CD4-positive, alpha-beta T cell (primary cell): ENCODE data around the gene PSMB3. TPM values are rescaled to one million over a fixed set of nuclear protein-coding genes. Genes with fewer than 3 reads are reported as not detected.

ENCODE experiments used
- ATAC-seq: fragments of 200-7000 bp; cut with Tn5 transposase; one replicate; pipeline ENCODE4 v1.10.0; 2022; ENCODE audit warnings: mild to moderate bottlenecking; ENCODE audit not compliant: poor library complexity
- CTCF ChIA-PET: fragments of 350-600 bp; sonication (Branson Sonifier 250); formaldehyde crosslinking; loops from one replicate; lab custom pipeline; 2021; ENCODE audit warnings: antibody characterized with exemption, inconsistent platforms; lab: Charles Lee
- POLR2A ChIA-PET: fragments of 350-600 bp; sonication (Branson Sonifier 250); formaldehyde crosslinking; loops from one replicate; lab custom pipeline; 2021; ENCODE audit warnings: antibody characterized with exemption, inconsistent platforms; lab: Charles Lee
- DNase-seq, 14 experiments: peaks; one replicate each; pipeline ENCODE4 v3.0.0-alpha.2; 2013 to 2020; ENCODE audit warnings: mixed read lengths in 2 of 14
- H3K27ac ChIP-seq, 2 donors: one replicate each; pipeline versions ENCODE4 v1.5.1 to v1.7.0; 2013; ENCODE audit warnings: low read length in 2 of 2, low read depth in 1 of 2, mild to moderate bottlenecking in 1 of 2
- H3K27me3 ChIP-seq, 2 experiments: 1 replicate in 1 of 2; 2 replicates in 1 of 2; pipeline versions ENCODE4 v1.6.1 to v1.7.0; 2013; ENCODE audit warnings: low read length in 2 of 2, control low read depth in 1 of 2, mild to moderate bottlenecking in 1 of 2, moderate library complexity in 1 of 2; ENCODE audit not compliant: insufficient read depth in 2 of 2, control insufficient read depth in 1 of 2
- H3K36me3 ChIP-seq: one replicate; pipeline ENCODE4 v1.6.1; 2013; ENCODE audit warnings: low read length, control low read depth; ENCODE audit not compliant: insufficient read depth
- H3K4me1 ChIP-seq: one replicate; pipeline ENCODE4 v1.6.1; 2013; ENCODE audit warnings: low read length, control low read depth; ENCODE audit not compliant: insufficient read depth
- H3K4me3 ChIP-seq: one replicate; pipeline ENCODE4 v1.5.1; 2013; ENCODE audit warnings: mild to moderate bottlenecking, low read length, moderate library complexity
- H3K9me3 ChIP-seq, 2 experiments: 1 replicate in 1 of 2; 2 replicates in 1 of 2; pipeline versions ENCODE4 v1.6.1 to v1.7.0; 2013; ENCODE audit warnings: low read length in 2 of 2, mild to moderate bottlenecking in 2 of 2, control low read depth in 1 of 2, moderate library complexity in 1 of 2; ENCODE audit not compliant: control insufficient read depth in 1 of 2, insufficient read depth in 1 of 2
- H3K27ac Mint-ChIP-seq: one replicate; pipeline ENCODE4 v1.8.0; 2020; ENCODE audit warnings: mixed read lengths
- H3K27me3 Mint-ChIP-seq: one replicate; pipeline ENCODE4 v1.8.0; 2021; ENCODE audit warnings: mixed read lengths
- H3K36me3 Mint-ChIP-seq: one replicate; pipeline ENCODE4 v1.8.0; 2021; ENCODE audit warnings: low read depth, mixed read lengths
- H3K4me1 Mint-ChIP-seq: one replicate; pipeline ENCODE4 v1.8.0; 2021; ENCODE audit warnings: low read depth, mixed read lengths
- H3K4me3 Mint-ChIP-seq: one replicate; pipeline ENCODE4 v1.8.0; 2020; ENCODE audit warnings: mild to moderate bottlenecking, mixed read lengths
- H3K9me3 Mint-ChIP-seq: one replicate; pipeline ENCODE4 v1.8.0; 2020; ENCODE audit warnings: mixed read lengths
- intact Hi-C, 2 experiments: fragments of 100-400 bp; cut with DNase I in 1 of 2; cut with micrococcal nuclease in 1 of 2; formaldehyde crosslinking; loops; one replicate each; pipeline versions ENCODE4 v1.15.1 to v1.9.0; 2023 to 2025; cut with DNase I, micrococcal nuclease
- total RNA-seq, 174 experiments: library from RNA in 2 of 174; stranded (reverse) in 2 of 174; gene quantifications; one replicate each; pipeline ENCODE4 v1.2.3 and lab custom pipeline; 2021 to 2026
- TF ChIP-seq, protein P1 (sequence below): fragments of 200-600 bp; IDR thresholded peaks from one replicate; pipeline ENCODE4 v1.8.0; 2022; ENCODE audit warnings: antibody characterized with exemption, mild to moderate bottlenecking

Gene PSMB3
- total RNA-seq, 2 experiments from 2014 or later: 46.6 to 55.0 TPM

DNA sequence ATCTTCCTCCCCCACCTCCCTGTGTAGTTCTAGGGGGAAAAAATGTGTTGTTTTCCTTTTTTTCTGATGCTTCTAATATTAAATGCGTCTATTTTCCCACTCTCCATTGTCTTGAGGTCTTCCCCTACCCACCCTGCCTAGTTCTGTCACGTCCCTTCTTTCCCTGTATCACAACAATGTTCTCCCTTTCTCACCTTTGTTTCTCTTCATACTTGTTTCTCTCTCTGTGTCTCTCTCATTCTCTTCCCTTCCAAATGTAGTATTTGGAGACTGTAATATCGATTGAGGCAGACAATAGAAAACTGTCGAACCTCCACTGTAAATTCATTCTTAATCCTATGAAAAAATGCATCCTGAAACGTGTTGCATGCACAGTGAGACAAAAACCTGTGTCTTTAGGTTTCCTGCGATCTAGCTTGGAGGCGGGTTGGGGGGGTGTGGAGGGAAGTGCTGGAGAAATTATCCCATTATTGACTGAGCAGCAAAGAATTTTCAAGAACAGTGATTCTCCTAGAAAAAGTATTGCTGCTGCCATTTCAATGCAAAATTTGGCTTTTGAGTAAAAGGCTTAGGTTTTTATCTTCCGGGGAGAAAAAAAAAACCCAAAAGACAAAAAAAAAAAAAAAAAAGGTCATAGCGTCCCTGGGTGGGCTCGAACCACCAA, 1.3 kb upstream of the PSMB3 start:
- Mint-ChIP-seq H3K4me3 (peak overlapping the region; percentile 99), H3K4me1 (peaks cover 45% of the 10 kb centered on the region), H3K36me3 (peaks cover 31% of the 10 kb centered on the region), H3K9me3 (no peaks in the 10 kb centered on the region), H3K27ac (peak overlapping the region; percentile 83), H3K27me3 (peaks cover 35% of the 10 kb centered on the region)
- CTCF ChIA-PET: interaction anchor here (0.8 to 1.2 kb wide), 2 partner anchors 16 kb away, joined by 3 read pairs; no protein-coding TSS in a partner anchor
- peaks cover 18% of the 10 kb centered on the region for H3K36me3 ChIP-seq
- ATAC-seq (no peak), DNase-seq (no peak)
- POLR2A ChIA-PET: interaction anchor here (0.9 to 2.8 kb wide), 12 partner anchors 11 to 449 kb away, joined by 3 to 22 read pairs (median 6); partner anchors contain the start of genes CISD3, LASP1, RPL19 and RPL23
- TF ChIP-seq, protein P1, sequence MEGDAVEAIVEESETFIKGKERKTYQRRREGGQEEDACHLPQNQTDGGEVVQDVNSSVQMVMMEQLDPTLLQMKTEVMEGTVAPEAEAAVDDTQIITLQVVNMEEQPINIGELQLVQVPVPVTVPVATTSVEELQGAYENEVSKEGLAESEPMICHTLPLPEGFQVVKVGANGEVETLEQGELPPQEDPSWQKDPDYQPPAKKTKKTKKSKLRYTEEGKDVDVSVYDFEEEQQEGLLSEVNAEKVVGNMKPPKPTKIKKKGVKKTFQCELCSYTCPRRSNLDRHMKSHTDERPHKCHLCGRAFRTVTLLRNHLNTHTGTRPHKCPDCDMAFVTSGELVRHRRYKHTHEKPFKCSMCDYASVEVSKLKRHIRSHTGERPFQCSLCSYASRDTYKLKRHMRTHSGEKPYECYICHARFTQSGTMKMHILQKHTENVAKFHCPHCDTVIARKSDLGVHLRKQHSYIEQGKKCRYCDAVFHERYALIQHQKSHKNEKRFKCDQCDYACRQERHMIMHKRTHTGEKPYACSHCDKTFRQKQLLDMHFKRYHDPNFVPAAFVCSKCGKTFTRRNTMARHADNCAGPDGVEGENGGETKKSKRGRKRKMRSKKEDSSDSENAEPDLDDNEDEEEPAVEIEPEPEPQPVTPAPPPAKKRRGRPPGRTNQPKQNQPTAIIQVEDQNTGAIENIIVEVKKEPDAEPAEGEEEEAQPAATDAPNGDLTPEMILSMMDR: no peak
- peaks cover 41 to 43% of the 10 kb centered on the region in 2 experiments for H3K27me3 ChIP-seq
- H3K9me3 ChIP-seq: peaks cover 0 to 15% of the 10 kb centered on the region in 2 experiments
- intact Hi-C loops: loop anchor here (1.0 to 10.0 kb wide), 4 partner anchors 21 to 404 kb away; partner anchors contain the start of genes CISD3 (in 1 of the 2) and PLXDC1 (in 1 of the 2)
- H3K27ac ChIP-seq: peak overlapping the region; percentile 80 to 93
- peak overlapping the region; percentile 90 for H3K4me3 ChIP-seq
- H3K4me1 ChIP-seq: peaks cover 78% of the 10 kb centered on the region

DNA sequence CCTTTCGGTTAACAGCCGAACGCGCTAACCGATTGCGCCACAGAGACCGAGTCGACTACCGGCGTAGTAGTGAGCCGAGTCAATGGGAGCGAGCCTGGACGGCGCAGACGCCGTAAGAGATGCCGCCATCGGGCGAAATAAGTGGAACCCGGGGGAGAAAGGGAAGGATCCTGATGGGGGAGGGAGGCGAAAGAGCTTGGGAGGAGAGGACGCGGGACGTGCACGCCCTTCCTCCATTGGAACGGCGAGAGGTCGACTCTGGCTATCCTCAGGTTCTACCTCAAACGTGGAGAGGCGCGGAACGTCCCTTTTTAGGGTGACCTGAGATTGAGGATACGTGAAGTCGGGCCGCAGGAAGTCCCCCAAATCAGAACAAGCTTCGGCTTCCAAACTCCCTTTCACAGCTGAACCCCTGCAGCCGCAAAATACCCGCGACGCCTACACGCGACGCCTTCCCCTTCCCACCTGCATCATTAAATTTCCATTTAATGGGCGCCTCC, 683 bp upstream of the PSMB3 start:
- CTCF ChIA-PET: interaction anchor here (0.8 to 1.2 kb wide), 2 partner anchors 17 to 45 kb away, joined by 3 to 4 read pairs; no protein-coding TSS in a partner anchor
- H3K4me1 ChIP-seq: peaks cover 73% of the 10 kb centered on the region
- H3K27ac ChIP-seq: peak overlapping the region; percentile 80 to 93
- Mint-ChIP-seq H3K4me3 (peak overlapping the region; percentile 99), H3K9me3 (no peaks in the 10 kb centered on the region), H3K36me3 (peaks cover 34% of the 10 kb centered on the region), H3K4me1 (peaks cover 39% of the 10 kb centered on the region), H3K27me3 (peaks cover 29% of the 10 kb centered on the region), H3K27ac (peak overlapping the region; percentile 83)
- intact Hi-C loops: loop anchor here (1.0 to 10.0 kb wide), 8 partner anchors 22 to 403 kb away; partner anchors contain the start of genes MLLT6 (in 2 of the 2), CISD3 (in 1 of the 2), CWC25 (in 1 of the 2) and PIP4K2B (in 1 of the 2)
- ATAC-seq (peak; percentile 37), DNase-seq (peak; percentile 79 to 92 (median 84))
- TF ChIP-seq, protein P1: no peak
- H3K4me3 ChIP-seq: peak overlapping the region; percentile 90
- H3K9me3 ChIP-seq: peaks cover 0 to 15% of the 10 kb centered on the region in 2 experiments
- H3K27me3 ChIP-seq: peaks cover 36 to 38% of the 10 kb centered on the region in 2 experiments
- peaks cover 24% of the 10 kb centered on the region for H3K36me3 ChIP-seq
- POLR2A ChIA-PET: interaction anchor here (0.8 to 2.8 kb wide), 18 partner anchors 10 to 709 kb away, joined by 3 to 22 read pairs (median 6); partner anchors contain the start of genes CDK12, CISD3, LASP1 and MLLT6

DNA sequence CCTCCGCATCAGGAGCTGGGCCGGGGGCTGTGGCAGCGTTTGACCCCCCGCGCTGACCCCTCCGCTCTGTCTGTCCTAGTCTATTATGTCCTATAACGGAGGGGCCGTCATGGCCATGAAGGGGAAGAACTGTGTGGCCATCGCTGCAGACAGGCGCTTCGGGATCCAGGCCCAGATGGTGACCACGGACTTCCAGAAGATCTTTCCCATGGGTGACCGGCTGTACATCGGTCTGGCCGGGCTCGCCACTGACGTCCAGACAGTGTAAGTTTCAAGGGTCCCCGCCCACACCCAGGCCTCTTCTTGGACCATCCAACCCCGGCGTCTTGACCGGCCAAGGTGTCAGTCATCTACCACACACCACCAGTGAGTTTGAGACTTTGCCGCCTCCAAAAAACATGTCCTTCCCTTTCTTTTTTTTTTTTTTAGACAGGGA, 548 bp downstream of the PSMB3 start:
- Histone ChIP-seq H3K36me3 (peaks cover 35% of the 10 kb centered on the region), H3K4me1 (peaks cover 66% of the 10 kb centered on the region), H3K27me3 (peaks cover 27 to 28% of the 10 kb centered on the region in 2 experiments), H3K9me3 (peaks cover 0 to 15% of the 10 kb centered on the region in 2 experiments), H3K4me3 (peak overlapping the region; percentile 90), H3K27ac (peak overlapping the region; percentile 80)
- Mint-ChIP-seq H3K27ac (peak overlapping the region; percentile 83), H3K4me3 (peak overlapping the region; percentile 99), H3K9me3 (no peaks in the 10 kb centered on the region), H3K36me3 (peaks cover 34% of the 10 kb centered on the region), H3K4me1 (peaks cover 38% of the 10 kb centered on the region), H3K27me3 (peaks cover 27% of the 10 kb centered on the region)
- TF ChIP-seq, protein P1: no peak
- ATAC-seq: no peak
- CTCF ChIA-PET: interaction anchor here (1.2 kb wide), 1 partner anchor 46 kb away, joined by 4 read pairs; no protein-coding TSS in a partner anchor
- POLR2A ChIA-PET: interaction anchor here (0.7 to 2.5 kb wide), 4 partner anchors 8 to 100 kb away, joined by 4 to 22 read pairs (median 9); partner anchors contain the start of genes MLLT6 and RPL23
- DNase-seq: no peak
- intact Hi-C loops: loop anchor here (2.0 to 10.0 kb wide), 6 partner anchors 24 to 402 kb away; partner anchors contain the start of genes MLLT6 (in 2 of the 2), CWC25 (in 1 of the 2) and PLXDC1 (in 1 of the 2)
